ENCODE data around the gene NME9. TPM values are rescaled to one million over a fixed set of nuclear protein-coding genes. Genes with fewer than 3 reads are reported as not detected.

NME9 gene
- total and polyA plus RNA-seq, 2 donors from 2014 or later: 0.73 to 3.5 TPM

DNA sequence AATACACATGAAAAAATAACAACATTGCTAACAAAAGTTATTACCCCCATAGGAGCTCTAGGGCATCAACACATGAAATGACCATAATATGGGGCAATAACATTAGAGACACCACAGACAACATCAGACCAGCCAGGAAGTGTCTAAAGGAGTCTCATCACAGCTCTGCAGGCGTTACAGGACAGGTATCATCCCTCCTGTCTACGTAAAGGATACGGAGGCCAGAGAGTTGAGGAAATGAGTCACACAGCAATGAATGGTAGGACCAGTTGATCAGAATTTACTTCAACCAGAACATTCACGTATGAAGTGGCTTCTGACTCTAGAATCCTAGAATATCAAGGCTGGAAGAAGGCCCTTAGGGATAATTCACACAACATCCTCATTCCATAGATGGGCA lies 1.8 kb downstream of the NME9 start:
- DNase-seq (no peak), FAIRE-seq (no peak)
- TF ChIP-seq, protein P1, sequence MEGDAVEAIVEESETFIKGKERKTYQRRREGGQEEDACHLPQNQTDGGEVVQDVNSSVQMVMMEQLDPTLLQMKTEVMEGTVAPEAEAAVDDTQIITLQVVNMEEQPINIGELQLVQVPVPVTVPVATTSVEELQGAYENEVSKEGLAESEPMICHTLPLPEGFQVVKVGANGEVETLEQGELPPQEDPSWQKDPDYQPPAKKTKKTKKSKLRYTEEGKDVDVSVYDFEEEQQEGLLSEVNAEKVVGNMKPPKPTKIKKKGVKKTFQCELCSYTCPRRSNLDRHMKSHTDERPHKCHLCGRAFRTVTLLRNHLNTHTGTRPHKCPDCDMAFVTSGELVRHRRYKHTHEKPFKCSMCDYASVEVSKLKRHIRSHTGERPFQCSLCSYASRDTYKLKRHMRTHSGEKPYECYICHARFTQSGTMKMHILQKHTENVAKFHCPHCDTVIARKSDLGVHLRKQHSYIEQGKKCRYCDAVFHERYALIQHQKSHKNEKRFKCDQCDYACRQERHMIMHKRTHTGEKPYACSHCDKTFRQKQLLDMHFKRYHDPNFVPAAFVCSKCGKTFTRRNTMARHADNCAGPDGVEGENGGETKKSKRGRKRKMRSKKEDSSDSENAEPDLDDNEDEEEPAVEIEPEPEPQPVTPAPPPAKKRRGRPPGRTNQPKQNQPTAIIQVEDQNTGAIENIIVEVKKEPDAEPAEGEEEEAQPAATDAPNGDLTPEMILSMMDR (IDR thresholded peaks at IDR 0.05; ENCODE audit: borderline replicate concordance, extremely low read depth, insufficient read depth): no peak
- no peaks in the 10 kb centered on the region for H3K9me3 ChIP-seq (ENCODE audit: control insufficient read depth in 2 of 3, insufficient read depth in 1 of 3, low read length in 3 of 3)
- no peak overlapping the region for H3K9ac ChIP-seq (ENCODE audit: low read length in 3 of 3)
- no peaks in the 10 kb centered on the region for H3K36me3 ChIP-seq (ENCODE audit: control insufficient read depth in 2 of 3, insufficient read depth in 3 of 3, low read length in 3 of 3)
- H3K27ac ChIP-seq (ENCODE audit: low read depth in 2 of 2, low read length in 2 of 2): no peak overlapping the region
- peaks cover 0 to 5% (median 0%) of the 10 kb centered on the region in 3 donors for H3K4me1 ChIP-seq (ENCODE audit: control insufficient read depth in 2 of 3, insufficient read depth in 2 of 3, low read depth in 1 of 3, low read length in 3 of 3)
- intact Hi-C loops (cut with DNase I): no loop called here
- no peak overlapping the region for H3K4me3 ChIP-seq (ENCODE audit: low read length in 3 of 3)
- no peaks in the 10 kb centered on the region for H3K27me3 ChIP-seq (ENCODE audit: control insufficient read depth, insufficient read depth, low read length)

DNA sequence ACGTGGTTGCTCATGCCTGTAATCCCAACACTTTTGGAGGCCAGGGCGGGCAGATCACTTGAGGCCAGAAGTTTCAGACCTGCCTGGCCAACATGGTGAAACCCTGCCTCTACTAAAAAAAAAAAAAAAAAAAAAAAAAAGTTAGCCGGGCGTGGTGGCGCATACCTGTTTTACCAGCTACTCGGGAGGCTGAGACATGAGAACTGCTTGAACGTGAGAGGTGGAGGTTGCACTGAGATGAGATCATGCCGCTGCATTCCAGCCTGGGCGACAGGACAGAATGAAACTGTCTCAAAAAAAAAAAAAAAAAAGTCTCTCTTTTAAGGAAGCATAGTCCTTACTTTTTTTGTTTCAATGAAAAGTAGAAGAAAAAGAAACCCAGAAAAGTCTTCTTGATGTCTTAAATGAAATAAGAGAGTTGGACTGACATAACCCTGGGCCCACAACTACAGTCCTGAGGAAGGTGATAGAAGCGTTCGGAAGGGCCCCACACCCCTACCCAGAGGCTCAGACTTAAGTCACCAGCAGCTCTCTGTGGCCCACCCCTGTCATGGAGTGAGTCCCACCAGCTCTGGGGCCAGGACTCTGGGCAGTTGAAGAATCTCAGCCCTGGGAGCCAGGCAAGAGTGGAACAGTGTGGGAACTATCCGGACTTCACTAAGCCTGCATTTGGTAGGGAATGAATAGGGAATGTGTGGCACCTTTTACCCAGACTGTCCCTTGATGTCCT lies 2.6 kb downstream of the NME9 start:
- H3K4me3 ChIP-seq (ENCODE audit: low read length in 3 of 3): no peak overlapping the region
- no peak overlapping the region for H3K27ac ChIP-seq (ENCODE audit: low read depth in 2 of 2, low read length in 2 of 2)
- FAIRE-seq: no peak
- no peak for DNase-seq
- no peaks in the 10 kb centered on the region for H3K36me3 ChIP-seq (ENCODE audit: control insufficient read depth in 2 of 3, insufficient read depth in 3 of 3, low read length in 3 of 3)
- H3K9ac ChIP-seq (ENCODE audit: low read length in 3 of 3): no peak overlapping the region
- intact Hi-C loops (cut with DNase I): no loop called here
- H3K9me3 ChIP-seq (ENCODE audit: control insufficient read depth in 2 of 3, insufficient read depth in 1 of 3, low read length in 3 of 3): no peaks in the 10 kb centered on the region
- H3K4me1 ChIP-seq (ENCODE audit: control insufficient read depth in 2 of 3, insufficient read depth in 2 of 3, low read depth in 1 of 3, low read length in 3 of 3): peaks cover 0 to 5% (median 0%) of the 10 kb centered on the region in 3 donors
- TF ChIP-seq, protein P1 (IDR thresholded peaks at IDR 0.05; ENCODE audit: borderline replicate concordance, extremely low read depth, insufficient read depth): no peak
- no peaks in the 10 kb centered on the region for H3K27me3 ChIP-seq (ENCODE audit: control insufficient read depth, insufficient read depth, low read length)

- no peak for DNase-seq
- H3K36me3 ChIP-seq (ENCODE audit: control insufficient read depth in 2 of 3, insufficient read depth in 3 of 3, low read length in 3 of 3): no peaks in the 10 kb centered on the region
- H3K4me3 ChIP-seq (ENCODE audit: low read length in 3 of 3): no peak overlapping the region
- no peak overlapping the region for H3K9ac ChIP-seq (ENCODE audit: low read length in 3 of 3)
- H3K9me3 ChIP-seq (ENCODE audit: control insufficient read depth in 2 of 3, insufficient read depth in 1 of 3, low read length in 3 of 3): no peaks in the 10 kb centered on the region
- intact Hi-C loops (cut with DNase I): no loop called here
- peaks cover 0 to 5% (median 0%) of the 10 kb centered on the region in 3 donors for H3K4me1 ChIP-seq (ENCODE audit: control insufficient read depth in 2 of 3, insufficient read depth in 2 of 3, low read depth in 1 of 3, low read length in 3 of 3)
- TF ChIP-seq, protein P1 (IDR thresholded peaks at IDR 0.05; ENCODE audit: borderline replicate concordance, extremely low read depth, insufficient read depth): no peak
- no peak for FAIRE-seq
- H3K27ac ChIP-seq (ENCODE audit: low read depth in 2 of 2, low read length in 2 of 2): no peak overlapping the region
- no peaks in the 10 kb centered on the region for H3K27me3 ChIP-seq (ENCODE audit: control insufficient read depth, insufficient read depth, low read length)
Measured at GRCh38 chr3:138325990-138326389, 3.7 kb downstream of the NME9 start.

Measured in kidney (tissue), 14 donors.